Natural killer cell (primary cell): ENCODE data around the gene SLCO2A1. TPM values are rescaled to one million over a fixed set of nuclear protein-coding genes. Genes with fewer than 3 reads are reported as not detected.

Experiments
- ATAC-seq, 3 donors: fragments of 150-1000 bp in 2 of 3; fragments of 200-7000 bp in 1 of 3; cut with Tn5 transposase; 1 replicate in 1 of 3; 2 replicates in 2 of 3; pipeline ENCODE4 v1.10.0; 2021; ENCODE audit warnings: mild to moderate bottlenecking in 2 of 3, moderate library complexity in 2 of 3
- DNase-seq, 2 donors: peaks; one replicate each; pipeline versions ENCODE4 v3.0.0 to v3.0.0-alpha.2; 2013 to 2021; ENCODE audit warnings: mixed read lengths in 1 of 2
- H3K27ac ChIP-seq: one replicate; pipeline ENCODE4 v1.5.1; 2013; ENCODE audit warnings: mild to moderate bottlenecking, low read length
- H3K27me3 ChIP-seq: one replicate; pipeline ENCODE4 v1.6.1; 2013; ENCODE audit warnings: low read length; ENCODE audit not compliant: control insufficient read depth, insufficient read depth
- H3K36me3 ChIP-seq: one replicate; pipeline ENCODE4 v1.6.1; 2013; ENCODE audit warnings: low read length; ENCODE audit not compliant: control insufficient read depth, insufficient read depth
- H3K4me1 ChIP-seq: one replicate; pipeline ENCODE4 v1.6.1; 2013; ENCODE audit warnings: low read length; ENCODE audit not compliant: control insufficient read depth, insufficient read depth
- H3K4me3 ChIP-seq: one replicate; pipeline ENCODE4 v1.5.1; 2013; ENCODE audit warnings: low read length
- H3K9me3 ChIP-seq: one replicate; pipeline ENCODE4 v1.6.1; 2013; ENCODE audit warnings: low read length; ENCODE audit not compliant: control insufficient read depth, insufficient read depth
- H3K27ac Mint-ChIP-seq, 2 donors: one replicate each; pipeline ENCODE4 v1.8.0; 2022; ENCODE audit warnings: mild to moderate bottlenecking in 2 of 2, mixed read lengths in 2 of 2, moderate library complexity in 1 of 2
- H3K27me3 Mint-ChIP-seq, 2 donors: one replicate each; pipeline ENCODE4 v1.8.0; 2022; ENCODE audit warnings: low read depth in 2 of 2, mixed read lengths in 2 of 2
- H3K36me3 Mint-ChIP-seq: one replicate; pipeline ENCODE4 v1.8.0; 2022; ENCODE audit warnings: mixed read lengths
- H3K4me1 Mint-ChIP-seq, 2 donors: one replicate each; pipeline ENCODE4 v1.8.0; 2022; ENCODE audit warnings: mixed read lengths in 2 of 2
- H3K4me3 Mint-ChIP-seq: one replicate; pipeline ENCODE4 v1.8.0; 2022; ENCODE audit warnings: mild to moderate bottlenecking, moderate library complexity, mixed read lengths
- H3K9me3 Mint-ChIP-seq, 2 donors: one replicate each; pipeline ENCODE4 v1.8.0; 2022; ENCODE audit warnings: mixed read lengths in 2 of 2
- CTCF ChIP-seq: fragments of 200-600 bp; IDR thresholded peaks from one replicate; pipeline ENCODE4 v1.8.0; 2022; ENCODE audit warnings: antibody characterized with exemption
- WGBS: methylation state at CpG from one replicate; pipeline ENCODE4 v1.1.7; 2013; ENCODE audit warnings: missing lambda C conversion rate; ENCODE audit not compliant: insufficient coverage; 5-methylcytosine and 5-hydroxymethylcytosine counted together
- intact Hi-C: fragments of 100-400 bp; cut with micrococcal nuclease; formaldehyde crosslinking; loops from one replicate; pipeline ENCODE4 v1.14.2; 2022
- total RNA-seq, 4 donors: library from RNA; stranded (reverse); fragments of 120-200 nt in 1 of 4; gene quantifications; one replicate each; pipeline versions ENCODE4 v1.2.3 to v1.2.4, GENCODE V29; 2013 to 2022

SLCO2A1 gene
- total RNA-seq, 3 donors from 2014 or later (not counting 1 experiment from before 2014, with no cell fraction given), result not detected

DNA sequence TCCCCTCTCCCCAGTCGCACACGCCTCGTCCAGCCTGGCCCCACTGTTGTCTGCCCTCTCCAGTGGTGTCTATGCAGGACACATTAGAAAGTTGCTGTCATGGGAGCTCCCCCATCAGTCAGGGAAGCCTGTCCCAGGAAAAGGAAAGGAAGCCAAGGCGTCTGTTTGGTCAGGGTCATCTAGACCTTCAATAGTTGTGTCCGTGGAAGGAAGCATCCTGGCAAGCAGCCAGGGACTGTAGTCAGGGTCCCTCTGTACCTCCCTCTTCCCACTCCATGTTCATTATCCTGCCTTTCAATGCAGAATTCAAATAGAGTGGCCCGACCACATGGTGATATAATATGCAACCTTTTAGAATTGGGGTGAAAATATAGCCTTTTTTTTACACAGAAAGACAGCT is 73.4 kb downstream of the SLCO2A1 start:
- Histone ChIP-seq H3K9me3 (no peaks in the 10 kb centered on the region), H3K27me3 (no peaks in the 10 kb centered on the region), H3K4me1 (no peaks in the 10 kb centered on the region), H3K27ac (no peak overlapping the region), H3K4me3 (no peak overlapping the region), H3K36me3 (no peaks in the 10 kb centered on the region)
- Mint-ChIP-seq H3K4me1 (no peaks in the 10 kb centered on the region), H3K27me3 (peaks cover 0 to 3% of the 10 kb centered on the region in 2 donors), H3K4me3 (no peak overlapping the region), H3K27ac (no peak overlapping the region), H3K9me3 (peaks cover 0 to 2% of the 10 kb centered on the region in 2 donors), H3K36me3 (no peaks in the 10 kb centered on the region)
- WGBS, result 70% methylated on average over 6 of the region's 6 CpGs
- no peak for DNase-seq
- ATAC-seq, result no peak
- intact Hi-C loops, result no loop called here
- TF ChIP-seq CTCF, result no peak

DNA sequence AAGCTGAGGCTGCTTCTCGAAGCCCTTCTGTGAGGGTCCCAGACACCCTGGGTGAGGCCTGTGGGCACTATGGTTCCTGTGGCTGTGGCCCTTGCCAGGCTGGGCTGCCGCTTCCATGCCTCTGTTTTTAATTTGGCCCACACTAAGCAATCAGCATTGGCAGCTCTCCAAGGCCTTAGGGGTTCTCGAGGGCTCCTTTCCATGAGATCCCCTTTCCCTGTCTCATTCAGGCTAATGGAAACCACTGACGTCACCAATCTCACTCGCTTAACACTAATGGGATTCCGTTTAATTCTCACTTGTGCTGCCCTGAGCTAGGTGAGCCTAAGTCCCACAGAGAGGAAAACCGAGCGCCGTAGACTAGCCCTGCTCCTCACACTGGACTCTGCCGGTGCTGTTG is 73.8 kb downstream of the SLCO2A1 start:
- 95% methylated on average over 9 of the region's 10 CpGs for WGBS
- Histone ChIP-seq H3K4me1 (no peaks in the 10 kb centered on the region), H3K4me3 (no peak overlapping the region), H3K9me3 (no peaks in the 10 kb centered on the region), H3K36me3 (no peaks in the 10 kb centered on the region), H3K27ac (no peak overlapping the region), H3K27me3 (no peaks in the 10 kb centered on the region)
- intact Hi-C loops, result no loop called here
- ATAC-seq (no peak), DNase-seq (no peak)
- Mint-ChIP-seq H3K27ac (no peak overlapping the region), H3K27me3 (peaks cover 0 to 3% of the 10 kb centered on the region in 2 donors), H3K4me3 (no peak overlapping the region), H3K9me3 (peaks cover 0 to 2% of the 10 kb centered on the region in 2 donors), H3K4me1 (no peaks in the 10 kb centered on the region), H3K36me3 (no peaks in the 10 kb centered on the region)
- TF ChIP-seq CTCF, result no peak

DNA sequence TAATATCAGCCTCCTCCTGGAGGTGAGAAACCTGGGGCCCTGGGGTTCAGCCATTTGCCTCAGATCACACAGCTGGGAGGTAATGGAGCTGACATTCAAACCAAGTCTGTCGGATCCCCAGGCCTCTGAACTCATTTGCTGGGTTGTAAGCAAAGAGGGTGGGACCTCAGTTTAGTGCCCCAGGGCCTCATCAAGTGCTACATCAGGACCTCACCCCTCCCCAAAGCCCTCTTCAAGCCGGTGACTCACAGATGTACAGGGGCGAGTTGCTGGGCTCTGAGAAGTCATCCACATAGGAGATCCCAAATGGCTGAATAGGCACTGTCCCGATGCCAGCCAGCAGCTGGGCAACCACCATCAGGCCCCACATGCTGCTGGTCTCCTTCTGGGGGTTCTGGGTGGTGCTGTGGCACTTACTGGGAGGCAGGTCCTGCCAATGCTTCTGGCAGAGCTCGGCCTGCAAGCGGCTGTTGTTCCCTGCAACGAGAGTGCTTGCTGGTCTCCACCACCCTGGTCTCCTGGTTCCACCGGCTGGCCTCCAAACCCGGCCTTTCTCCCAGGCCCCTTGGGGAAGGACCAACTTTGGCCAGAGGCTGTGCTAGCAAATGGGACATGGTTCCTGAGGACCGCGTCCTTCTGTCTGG is 74.9 kb downstream of the SLCO2A1 start:
- H3K27me3 Mint-ChIP-seq, result peaks cover 0 to 3% of the 10 kb centered on the region in 2 donors
- DNase-seq, result no peak
- no peak for TF ChIP-seq CTCF
- H3K36me3 Mint-ChIP-seq, result no peaks in the 10 kb centered on the region
- H3K9me3 ChIP-seq, result no peaks in the 10 kb centered on the region
- H3K4me1 ChIP-seq, result no peaks in the 10 kb centered on the region
- no peak overlapping the region for H3K4me3 ChIP-seq
- 89% methylated on average over 11 of the region's 11 CpGs for WGBS
- no peaks in the 10 kb centered on the region for H3K4me1 Mint-ChIP-seq
- H3K36me3 ChIP-seq, result no peaks in the 10 kb centered on the region
- intact Hi-C loops, result no loop called here
- H3K4me3 Mint-ChIP-seq, result no peak overlapping the region
- H3K27ac Mint-ChIP-seq, result no peak overlapping the region
- no peak for ATAC-seq
- H3K27me3 ChIP-seq, result no peaks in the 10 kb centered on the region
- no peak overlapping the region for H3K27ac ChIP-seq
- H3K9me3 Mint-ChIP-seq, result no peaks in the 10 kb centered on the region

- TF ChIP-seq CTCF, result no peak
- Mint-ChIP-seq H3K4me1 (no peaks in the 10 kb centered on the region), H3K27me3 (peaks cover 0 to 3% of the 10 kb centered on the region in 2 donors), H3K27ac (no peak overlapping the region), H3K4me3 (no peak overlapping the region), H3K9me3 (no peaks in the 10 kb centered on the region), H3K36me3 (no peaks in the 10 kb centered on the region)
- H3K9me3 ChIP-seq, result no peaks in the 10 kb centered on the region
- no peak for DNase-seq
- H3K4me3 ChIP-seq, result no peak overlapping the region
- intact Hi-C loops, result no loop called here
- no peak overlapping the region for H3K27ac ChIP-seq
- no peak for ATAC-seq
- no peaks in the 10 kb centered on the region for H3K4me1 ChIP-seq
- H3K27me3 ChIP-seq, result no peaks in the 10 kb centered on the region
- no peaks in the 10 kb centered on the region for H3K36me3 ChIP-seq
- WGBS, result 91% methylated on average over 6 of the region's 6 CpGs
Observed at GRCh38 chr3:133953297-133953696, 76.4 kb downstream of the SLCO2A1 start.
